ENCODE results near the gene C19orf73.

Gene C19orf73

DNA sequence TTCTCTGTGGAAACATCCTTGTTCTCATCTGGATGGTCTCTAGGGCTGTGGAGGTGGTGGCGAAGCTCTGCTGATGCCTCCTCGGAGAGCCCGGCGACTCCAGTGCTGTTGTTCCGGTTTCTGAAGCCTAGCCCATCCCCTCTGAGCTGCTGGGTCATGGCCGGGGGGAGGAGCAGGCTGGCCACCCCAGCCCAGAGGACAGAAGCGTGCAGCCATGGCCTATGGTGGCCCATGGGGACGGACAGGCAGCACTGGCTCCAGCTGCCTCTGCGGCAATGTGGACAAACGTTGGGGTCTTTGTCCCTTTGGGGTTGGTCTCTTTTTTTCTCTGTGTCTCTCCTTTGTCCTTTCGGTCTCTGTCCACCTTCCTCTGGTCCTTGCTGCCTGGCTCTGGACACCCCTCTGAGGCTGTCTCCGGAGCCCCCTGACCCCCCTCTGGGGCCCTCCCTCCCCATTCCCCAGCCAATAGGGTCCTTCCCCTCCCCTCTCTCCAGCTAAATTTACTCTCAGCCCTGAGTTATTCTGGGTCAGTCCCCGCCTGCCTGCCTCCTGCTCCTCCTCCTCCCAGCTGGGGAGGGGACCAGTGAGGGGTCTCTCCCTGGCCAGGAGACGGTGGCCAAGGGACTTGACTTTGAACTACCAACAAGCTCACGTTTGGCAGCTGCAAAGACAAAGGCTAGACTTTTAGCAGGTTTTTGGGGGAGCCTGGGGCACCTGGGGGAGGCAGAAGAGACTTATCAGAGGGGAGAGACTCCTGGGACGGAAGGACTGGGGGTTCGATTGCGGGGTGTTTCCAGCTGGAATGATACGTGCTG, 36.3 kb upstream of the C19orf73 start, which contains the start of gene HRC:
TSS of gene HRC (minus strand) at position 392 of the 815 bp plus-strand sequence. CDS start at position 233, 159 bp downstream.
- H3K27me3 ChIP-seq (ENCODE audit: control insufficient read depth, insufficient read depth, low read length) = peaks cover 53% of the 10 kb centered on the region
- no peak within 1 kb of the TSS for H3K9ac ChIP-seq (ENCODE audit: low read length)
- peaks cover 25% of the 10 kb centered on the region for H3K4me1 ChIP-seq (ENCODE audit: control insufficient read depth, insufficient read depth, low read length)
- H3K27ac ChIP-seq (ENCODE audit: low read depth, low read length) = no peak within 1 kb of the TSS
- peak within 1 kb of the TSS; percentile 22; the same call in 1 of the 2 replicates for H3K4me3 ChIP-seq (ENCODE audit: low read depth, low read length)
- no peaks in the 10 kb centered on the region for H3K36me3 ChIP-seq (ENCODE audit: control insufficient read depth, insufficient read depth, low read length)
- no peaks in the 10 kb centered on the region for H3K9me3 ChIP-seq (ENCODE audit: control insufficient read depth, insufficient read depth, low read depth, low read length)

DNA sequence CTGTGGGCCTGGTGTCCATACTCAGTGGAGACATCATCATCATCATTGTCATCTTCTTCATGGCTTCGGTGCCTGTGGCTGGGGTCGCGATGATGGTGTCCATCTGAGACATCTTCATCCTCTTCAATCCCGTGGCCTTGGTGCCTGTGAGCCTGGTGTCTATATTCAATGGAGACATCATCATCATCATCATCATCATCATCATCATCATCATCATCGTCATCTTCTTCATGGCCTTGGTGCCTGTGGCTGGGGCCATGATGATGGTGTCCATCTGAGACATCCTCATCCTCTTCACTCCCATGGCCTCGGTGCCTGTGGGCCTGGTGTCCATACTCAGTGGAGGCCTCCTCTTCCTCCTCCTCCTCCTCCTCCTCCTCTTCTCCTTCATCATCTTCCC, 35.3 kb upstream of the C19orf73 start:
- no peak overlapping the region for H3K9ac ChIP-seq (ENCODE audit: low read length)
- H3K27ac ChIP-seq (ENCODE audit: low read depth, low read length) = no peak overlapping the region
- H3K9me3 ChIP-seq (ENCODE audit: control insufficient read depth, insufficient read depth, low read depth, low read length) = no peaks in the 10 kb centered on the region
- H3K27me3 ChIP-seq (ENCODE audit: control insufficient read depth, insufficient read depth, low read length) = peaks cover 53% of the 10 kb centered on the region
- peaks cover 25% of the 10 kb centered on the region for H3K4me1 ChIP-seq (ENCODE audit: control insufficient read depth, insufficient read depth, low read length)
- no peak overlapping the region for H3K4me3 ChIP-seq (ENCODE audit: low read depth, low read length)
- no peaks in the 10 kb centered on the region for H3K36me3 ChIP-seq (ENCODE audit: control insufficient read depth, insufficient read depth, low read length)

DNA sequence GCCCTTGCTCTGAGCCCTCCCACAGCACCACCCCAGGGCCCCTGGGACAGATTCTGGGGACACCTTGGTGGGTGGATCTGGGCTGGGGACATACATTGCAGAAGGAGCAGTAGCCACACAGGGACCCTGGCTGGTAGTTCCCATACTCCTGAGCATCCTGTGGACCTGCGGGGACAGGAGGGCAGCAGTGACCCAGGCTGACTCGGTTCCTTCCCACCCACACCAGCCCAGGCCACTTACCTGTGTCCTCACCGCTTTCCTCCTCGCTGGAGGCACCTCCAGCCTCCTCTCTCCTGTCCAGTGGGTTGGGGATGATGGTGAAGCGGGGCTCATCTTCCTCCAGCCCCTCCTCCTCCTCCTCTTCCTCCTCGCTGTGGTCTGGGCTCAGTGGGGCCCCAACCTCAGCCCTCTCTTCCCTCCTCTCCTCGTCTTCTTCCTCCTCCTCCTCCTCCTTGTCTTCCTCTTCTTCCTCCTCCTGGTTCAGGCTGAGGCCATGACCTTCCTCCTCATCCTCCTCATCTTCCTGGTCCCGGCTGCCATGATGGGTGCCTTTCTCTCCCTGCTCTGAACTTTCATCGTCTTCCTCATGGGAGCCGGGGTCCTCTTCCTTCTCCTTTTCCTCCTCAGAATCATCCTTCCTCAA, 34.3 kb upstream of the C19orf73 start:
- Histone ChIP-seq H3K27me3 (ENCODE audit: control insufficient read depth, insufficient read depth, low read length) (peaks cover 49% of the 10 kb centered on the region), H3K4me1 (ENCODE audit: control insufficient read depth, insufficient read depth, low read length) (peaks cover 29% of the 10 kb centered on the region), H3K27ac (ENCODE audit: low read depth, low read length) (no peak overlapping the region), H3K4me3 (ENCODE audit: low read depth, low read length) (no peak overlapping the region), H3K9ac (ENCODE audit: low read length) (no peak overlapping the region), H3K36me3 (ENCODE audit: control insufficient read depth, insufficient read depth, low read length) (no peaks in the 10 kb centered on the region), H3K9me3 (ENCODE audit: control insufficient read depth, insufficient read depth, low read depth, low read length) (no peaks in the 10 kb centered on the region)

DNA sequence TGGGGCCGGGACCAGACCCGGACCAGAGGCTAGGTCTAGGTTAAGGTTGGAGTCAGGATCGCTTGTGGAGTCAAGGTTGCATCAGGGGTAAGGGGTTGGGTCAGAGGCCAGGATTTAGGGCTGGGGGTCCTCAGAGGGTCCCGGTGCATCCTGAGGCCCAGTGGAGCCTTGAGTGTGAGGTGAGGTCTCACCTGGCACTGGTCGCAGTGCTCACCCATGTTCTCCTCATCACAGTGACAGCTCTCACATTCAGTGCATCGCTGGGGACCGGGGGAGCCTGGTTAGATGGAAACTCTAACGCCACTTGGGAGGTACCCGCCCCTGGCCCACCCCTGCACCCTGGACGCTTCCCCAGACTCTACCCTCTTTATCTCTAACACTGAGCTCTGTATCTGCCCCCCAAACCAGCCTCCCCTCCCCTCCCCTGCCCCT, 33.2 kb upstream of the C19orf73 start:
- Histone ChIP-seq H3K4me3 (ENCODE audit: low read depth, low read length) (peak overlapping the region; percentile 47), H3K9ac (ENCODE audit: low read length) (no peak overlapping the region), H3K4me1 (ENCODE audit: control insufficient read depth, insufficient read depth, low read length) (peaks cover 31% of the 10 kb centered on the region), H3K27ac (ENCODE audit: low read depth, low read length) (no peak overlapping the region), H3K36me3 (ENCODE audit: control insufficient read depth, insufficient read depth, low read length) (no peaks in the 10 kb centered on the region), H3K9me3 (ENCODE audit: control insufficient read depth, insufficient read depth, low read depth, low read length) (no peaks in the 10 kb centered on the region), H3K27me3 (ENCODE audit: control insufficient read depth, insufficient read depth, low read length) (peaks cover 40% of the 10 kb centered on the region)

DNA sequence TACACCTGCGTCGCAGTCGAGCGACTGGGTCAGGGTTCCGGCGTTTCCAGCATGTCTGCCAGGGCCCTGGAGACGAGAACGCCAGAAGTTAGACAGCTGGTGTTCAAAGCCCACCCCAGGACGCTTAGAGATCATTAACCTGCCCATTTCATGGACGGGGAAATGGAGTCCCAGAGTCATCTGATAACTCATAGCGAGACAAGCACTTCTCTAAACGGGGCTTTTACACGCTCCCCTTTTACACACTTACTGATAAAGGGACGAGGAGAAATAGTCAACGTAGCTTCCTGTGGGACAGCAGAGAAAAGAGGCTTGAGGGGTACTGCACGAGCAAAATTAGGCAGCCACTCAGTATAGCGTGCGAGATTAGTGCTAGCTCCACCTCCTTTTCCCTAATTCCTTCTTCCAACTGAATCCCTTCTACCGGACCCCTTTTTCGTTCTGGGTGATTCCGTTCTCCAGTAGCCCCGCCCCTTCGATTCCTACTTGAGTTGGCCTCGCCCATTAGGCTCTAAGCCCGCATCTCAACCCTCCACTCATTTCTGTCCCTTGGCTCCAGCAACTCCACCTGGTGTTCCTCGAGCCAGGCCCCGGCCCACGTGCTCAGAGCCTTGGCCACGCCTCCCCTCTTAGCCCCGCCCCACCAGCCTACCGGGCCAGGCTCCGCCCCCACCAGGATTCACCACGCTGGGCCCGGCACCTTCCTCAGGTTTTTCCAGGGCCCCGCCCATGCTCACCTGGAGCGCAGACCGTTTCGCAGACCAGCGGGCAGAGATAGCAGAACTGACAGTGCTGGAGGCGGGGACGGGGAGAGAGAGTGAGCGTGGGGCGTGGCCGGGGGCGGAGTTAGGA, 32.5 kb upstream of the C19orf73 start:
- Histone ChIP-seq H3K27me3 (ENCODE audit: control insufficient read depth, insufficient read depth, low read length) (peaks cover 37% of the 10 kb centered on the region), H3K9me3 (ENCODE audit: control insufficient read depth, insufficient read depth, low read depth, low read length) (no peaks in the 10 kb centered on the region), H3K9ac (ENCODE audit: low read length) (no peak overlapping the region), H3K27ac (ENCODE audit: low read depth, low read length) (no peak overlapping the region), H3K4me3 (ENCODE audit: low read depth, low read length) (peak overlapping the region; percentile 92), H3K36me3 (ENCODE audit: control insufficient read depth, insufficient read depth, low read length) (no peaks in the 10 kb centered on the region), H3K4me1 (ENCODE audit: control insufficient read depth, insufficient read depth, low read length) (peaks cover 31% of the 10 kb centered on the region)

DNA sequence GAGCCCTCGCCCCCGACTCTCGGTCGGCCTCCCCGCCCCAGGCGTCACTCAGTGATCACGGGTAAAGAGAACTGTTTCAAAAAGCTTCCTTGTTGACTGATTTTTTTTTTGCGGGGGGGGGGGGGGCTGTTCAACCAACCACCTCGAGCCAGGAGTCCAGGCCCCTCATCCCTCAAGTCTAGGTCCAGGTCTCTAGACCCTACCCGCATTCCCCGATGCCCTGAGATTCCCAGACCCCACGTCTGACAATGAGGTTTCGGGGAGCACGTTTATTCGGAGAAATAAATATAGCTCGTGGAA, 32.0 kb upstream of the C19orf73 start:
- peaks cover 29% of the 10 kb centered on the region for H3K4me1 ChIP-seq (ENCODE audit: control insufficient read depth, insufficient read depth, low read length)
- H3K9me3 ChIP-seq (ENCODE audit: control insufficient read depth, insufficient read depth, low read depth, low read length) = no peaks in the 10 kb centered on the region
- H3K4me3 ChIP-seq (ENCODE audit: low read depth, low read length) = peak overlapping the region; percentile 92
- H3K9ac ChIP-seq (ENCODE audit: low read length) = no peak overlapping the region
- no peaks in the 10 kb centered on the region for H3K36me3 ChIP-seq (ENCODE audit: control insufficient read depth, insufficient read depth, low read length)
- no peak overlapping the region for H3K27ac ChIP-seq (ENCODE audit: low read depth, low read length)
- H3K27me3 ChIP-seq (ENCODE audit: control insufficient read depth, insufficient read depth, low read length) = peaks cover 31% of the 10 kb centered on the region

DNA sequence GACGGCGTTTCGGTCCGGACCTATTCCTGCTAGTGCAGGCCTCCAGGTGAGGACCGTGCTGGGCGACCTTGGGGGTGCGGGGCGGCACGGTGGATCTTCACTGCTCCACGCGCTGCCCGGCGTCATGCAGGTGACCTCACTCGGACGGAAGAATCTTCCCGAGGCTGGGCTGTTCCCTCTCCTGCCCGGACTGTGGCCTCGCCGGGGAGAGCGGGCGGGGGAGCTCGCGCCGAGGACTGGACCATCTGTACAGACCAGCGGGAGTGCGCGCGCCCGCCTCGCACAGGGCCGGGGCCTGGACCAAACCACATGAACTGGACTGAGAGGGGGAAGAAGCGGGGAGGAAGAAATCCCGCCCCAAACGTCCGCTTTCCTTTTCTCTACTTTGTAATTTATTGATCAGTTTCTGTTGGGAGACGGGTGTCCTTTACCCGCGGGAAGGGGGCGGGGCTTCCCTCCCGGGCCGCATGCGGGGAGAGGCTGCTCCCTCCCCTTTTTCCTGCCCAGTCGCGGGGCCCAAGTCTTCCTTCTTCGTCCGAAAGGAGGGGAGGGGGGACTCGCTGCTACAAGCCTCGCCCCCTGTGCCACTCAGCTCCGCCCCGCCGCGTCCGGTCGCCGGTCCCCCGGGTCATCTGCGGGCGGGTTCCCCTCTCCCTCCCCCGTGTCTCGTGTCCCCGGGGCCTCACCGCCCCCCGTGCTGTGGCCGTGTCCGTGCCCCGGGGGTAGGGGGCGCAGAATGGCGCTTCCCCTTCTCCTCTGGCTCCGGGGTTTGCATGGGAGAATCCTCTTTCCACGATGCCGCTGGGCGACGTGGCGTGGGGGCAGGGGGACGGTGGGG, 31.4 kb upstream of the C19orf73 start:
- Histone ChIP-seq H3K36me3 (ENCODE audit: control insufficient read depth, insufficient read depth, low read length) (no peaks in the 10 kb centered on the region), H3K9ac (ENCODE audit: low read length) (peak overlapping the region; percentile 85), H3K4me1 (ENCODE audit: control insufficient read depth, insufficient read depth, low read length) (peaks cover 28% of the 10 kb centered on the region), H3K27me3 (ENCODE audit: control insufficient read depth, insufficient read depth, low read length) (peaks cover 27% of the 10 kb centered on the region), H3K4me3 (ENCODE audit: low read depth, low read length) (peak overlapping the region; percentile 92), H3K9me3 (ENCODE audit: control insufficient read depth, insufficient read depth, low read depth, low read length) (no peaks in the 10 kb centered on the region), H3K27ac (ENCODE audit: low read depth, low read length) (peak overlapping the region; percentile 89)

DNA sequence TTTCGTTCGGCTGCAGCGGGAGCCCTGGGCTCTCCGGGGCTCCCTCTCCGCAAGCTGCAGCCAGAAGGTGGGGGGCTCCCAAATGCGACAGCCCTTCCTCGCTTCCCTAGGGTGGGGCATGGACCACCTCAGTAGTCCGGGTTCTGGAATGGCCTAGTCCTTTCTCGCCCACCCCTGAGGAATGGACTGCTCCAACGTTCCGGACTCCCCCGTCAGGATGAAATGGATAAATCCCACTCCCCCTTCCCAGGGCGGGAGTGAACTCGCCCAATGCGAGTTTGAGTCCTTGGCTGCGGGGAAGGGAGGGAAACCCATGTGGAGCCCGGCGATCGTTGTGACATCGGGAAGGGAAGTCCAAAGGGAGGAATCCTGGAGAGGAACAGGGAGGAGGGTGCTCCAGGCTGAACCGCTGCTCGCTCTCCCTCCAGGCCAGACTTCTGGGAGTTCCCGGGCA, 30.7 kb upstream of the C19orf73 start:
- Histone ChIP-seq H3K27ac (ENCODE audit: low read depth, low read length) (peak overlapping the region; percentile 89), H3K27me3 (ENCODE audit: control insufficient read depth, insufficient read depth, low read length) (peaks cover 23% of the 10 kb centered on the region)

DNA sequence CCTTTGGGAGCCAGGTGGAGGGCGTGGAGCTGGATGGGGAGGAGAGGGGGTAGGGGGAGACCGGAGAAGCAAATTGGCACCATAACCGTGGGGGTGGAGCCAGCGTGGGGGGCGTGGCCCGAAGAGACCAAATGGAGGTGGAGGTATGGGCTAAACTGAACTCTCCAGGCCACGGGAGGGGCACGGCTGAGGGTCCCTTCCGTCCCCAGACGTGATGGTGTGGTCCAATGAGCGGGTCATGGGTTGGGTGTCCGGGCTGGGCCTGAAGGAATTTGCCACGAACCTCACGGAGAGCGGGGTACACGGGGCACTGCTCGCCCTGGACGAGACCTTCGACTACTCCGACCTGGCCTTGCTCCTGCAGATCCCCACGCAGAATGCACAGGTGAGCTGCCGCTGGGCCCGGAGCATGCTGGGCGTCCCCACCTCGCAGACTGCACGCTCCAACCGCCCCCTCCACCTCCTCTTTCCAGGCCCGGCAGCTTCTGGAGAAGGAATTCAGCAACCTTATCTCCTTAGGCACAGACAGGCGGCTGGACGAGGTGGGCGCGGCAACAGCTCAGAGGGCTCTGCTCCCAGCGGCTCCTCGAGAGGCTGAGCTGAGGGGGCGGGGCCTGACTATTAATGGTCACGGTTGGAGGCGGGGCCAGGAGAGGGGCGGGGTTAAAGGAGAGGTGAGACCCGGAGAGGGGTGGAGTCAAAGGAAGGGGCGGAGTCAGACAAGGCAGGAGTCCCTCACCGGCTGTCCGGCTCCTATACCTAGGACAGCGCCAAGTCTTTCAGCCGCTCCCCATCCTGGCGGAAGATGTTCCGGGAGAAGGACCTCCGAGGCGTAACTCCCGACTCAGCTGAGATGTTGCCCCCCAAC, 30.1 kb upstream of the C19orf73 start:
- H3K9ac ChIP-seq (ENCODE audit: low read length) = peak overlapping the region; percentile 18
- H3K27ac ChIP-seq (ENCODE audit: low read depth, low read length) = no peak overlapping the region
- no peaks in the 10 kb centered on the region for H3K9me3 ChIP-seq (ENCODE audit: control insufficient read depth, insufficient read depth, low read depth, low read length)
- peaks cover 22% of the 10 kb centered on the region for H3K4me1 ChIP-seq (ENCODE audit: control insufficient read depth, insufficient read depth, low read length)
- no peaks in the 10 kb centered on the region for H3K36me3 ChIP-seq (ENCODE audit: control insufficient read depth, insufficient read depth, low read length)
- H3K4me3 ChIP-seq (ENCODE audit: low read depth, low read length) = peak overlapping the region; percentile 92
- H3K27me3 ChIP-seq (ENCODE audit: control insufficient read depth, insufficient read depth, low read length) = peaks cover 16% of the 10 kb centered on the region

More for the DNA sequence above, 30.7 kb upstream of the C19orf73 start:
- Histone ChIP-seq H3K4me1 (ENCODE audit: control insufficient read depth, insufficient read depth, low read length) (peaks cover 23% of the 10 kb centered on the region), H3K9ac (ENCODE audit: low read length) (peak overlapping the region; percentile 85), H3K36me3 (ENCODE audit: control insufficient read depth, insufficient read depth, low read length) (no peaks in the 10 kb centered on the region), H3K4me3 (ENCODE audit: low read depth, low read length) (peak overlapping the region; percentile 92), H3K9me3 (ENCODE audit: control insufficient read depth, insufficient read depth, low read depth, low read length) (no peaks in the 10 kb centered on the region)
